PC-3 (cell line): ENCODE measurements around the gene CENPH.

Source experiments
- EZH2 ChIP-seq: fragments of 300-600 bp; sonication (generic); IDR thresholded peaks from one replicate; pipeline ENCODE4 v1.6.1; 2017; ENCODE audit warnings: antibody characterized with exemption, mild to moderate bottlenecking, low read length; ENCODE audit not compliant: unreplicated experiment
- EZH2phosphoT487 ChIP-seq: fragments of 300-600 bp; sonication (generic); IDR thresholded peaks from 2 replicates; pipeline ENCODE4 v1.6.1; 2018; ENCODE audit warnings: mild to moderate bottlenecking, antibody characterized with exemption, low read length, borderline replicate concordance
- TF ChIP-seq, protein P1 (sequence below): fragments of 300-600 bp; sonication (generic); conservative IDR thresholded peaks from 2 replicates; pipeline ENCODE4 v1.5.1; 2017; ENCODE audit warnings: antibody characterized with exemption, low read depth, mild to moderate bottlenecking, low read length

GRCh38 chr5:69230181-69230580 is 40.8 kb downstream of the CENPH start:
- no peak for TF ChIP-seq EZH2phosphoT487
- TF ChIP-seq, protein P1, sequence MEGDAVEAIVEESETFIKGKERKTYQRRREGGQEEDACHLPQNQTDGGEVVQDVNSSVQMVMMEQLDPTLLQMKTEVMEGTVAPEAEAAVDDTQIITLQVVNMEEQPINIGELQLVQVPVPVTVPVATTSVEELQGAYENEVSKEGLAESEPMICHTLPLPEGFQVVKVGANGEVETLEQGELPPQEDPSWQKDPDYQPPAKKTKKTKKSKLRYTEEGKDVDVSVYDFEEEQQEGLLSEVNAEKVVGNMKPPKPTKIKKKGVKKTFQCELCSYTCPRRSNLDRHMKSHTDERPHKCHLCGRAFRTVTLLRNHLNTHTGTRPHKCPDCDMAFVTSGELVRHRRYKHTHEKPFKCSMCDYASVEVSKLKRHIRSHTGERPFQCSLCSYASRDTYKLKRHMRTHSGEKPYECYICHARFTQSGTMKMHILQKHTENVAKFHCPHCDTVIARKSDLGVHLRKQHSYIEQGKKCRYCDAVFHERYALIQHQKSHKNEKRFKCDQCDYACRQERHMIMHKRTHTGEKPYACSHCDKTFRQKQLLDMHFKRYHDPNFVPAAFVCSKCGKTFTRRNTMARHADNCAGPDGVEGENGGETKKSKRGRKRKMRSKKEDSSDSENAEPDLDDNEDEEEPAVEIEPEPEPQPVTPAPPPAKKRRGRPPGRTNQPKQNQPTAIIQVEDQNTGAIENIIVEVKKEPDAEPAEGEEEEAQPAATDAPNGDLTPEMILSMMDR, result no peak
- no peak for TF ChIP-seq EZH2
